NCI-H1417 (cell line): ENCODE data around the gene CFAP141.
A peak's percentile ranks its signal among the peaks of the same experiment; 100 is the strongest.

Experiments used
- DNase-seq, 3 experiments: peaks; one replicate each; lab custom pipeline; 2025; lab: John Stamatoyannopoulos, UW

Gene CFAP141

GRCh38 chr1:154171880-154172279 is 34.3 kb downstream of the CFAP141 start:
- DNase-seq: no peak

GRCh38 chr1:154171223-154171583 is 34.9 kb downstream of the CFAP141 start:
- no peak for DNase-seq

GRCh38 chr1:154170547-154171222 is 35.4 kb downstream of the CFAP141 start:
- no peak for DNase-seq

- no peak for DNase-seq
These were observed 38.7 kb downstream of the CFAP141 start for GRCh38 chr1:154167461-154167860.

- DNase-seq: no peak
These were observed 39.9 kb downstream of the CFAP141 start for GRCh38 chr1:154166207-154166606.

GRCh38 chr1:154159554-154159953 is 46.6 kb downstream of the CFAP141 start:
- no peak for DNase-seq

- DNase-seq: no peak
These were observed 47.6 kb downstream of the CFAP141 start for GRCh38 chr1:154158307-154159125.

GRCh38 chr1:154157520-154158306 is 48.4 kb downstream of the CFAP141 start:
- DNase-seq: no peak

- DNase-seq: peak in 1 of 3 experiments; percentile 18
These were observed 50.9 kb downstream of the CFAP141 start for GRCh38 chr1:154155251-154155650.

GRCh38 chr1:154154534-154155191 is 51.5 kb downstream of the CFAP141 start, which contains the start of gene NUP210L:
TSS of gene NUP210L (minus strand) at chr1:154155073.
- DNase-seq: no peak

GRCh38 chr1:154154053-154154452 is 52.1 kb downstream of the CFAP141 start:
- DNase-seq: no peak

GRCh38 chr1:154151311-154151710 is 54.8 kb downstream of the CFAP141 start:
- no peak for DNase-seq
